H1 (cell line): Measurements from ENCODE around the gene GASK1B. TPM values are rescaled to one million over a fixed set of nuclear protein-coding genes. Genes with fewer than 3 reads are reported as not detected.

Experiments used
- CHD7 ChIP-seq: fragments of 300-600 bp; sonication (generic); IDR thresholded peaks from 2 replicates; pipeline ENCODE4 v1.7.1; 2012; ENCODE audit warnings: low read length, moderate library complexity, mild to moderate bottlenecking, inconsistent platforms; ENCODE audit not compliant: insufficient replicate concordance
- EZH2 ChIP-seq: fragments of 200-600 bp; sonication (generic); IDR thresholded peaks from 2 replicates; pipeline ENCODE4 v1.7.1; 2012; ENCODE audit warnings: low read depth, mild to moderate bottlenecking, moderate library complexity, low read length, inconsistent platforms; ENCODE audit not compliant: severe bottlenecking
- GTF2F1 ChIP-seq: IDR thresholded peaks from 2 replicates; pipeline ENCODE4 v1.6.1; 2012; ENCODE audit warnings: low read depth, low read length, improper control_type of control experiment, borderline replicate concordance
- NRF1 ChIP-seq: IDR thresholded peaks from 2 replicates; pipeline ENCODE4 v1.6.1; 2011; ENCODE audit warnings: mild to moderate bottlenecking, low read depth, low read length, improper control_type of control experiment
- SIN3A ChIP-seq, 2 experiments: IDR thresholded peaks in 1 of 2; conservative IDR thresholded peaks in 1 of 2; 2 replicates each; pipeline ENCODE4 v1.6.1; 2011 to 2012; ENCODE audit warnings: low read length in 2 of 2, improper control_type of control experiment in 1 of 2, low read depth in 1 of 2, mild to moderate bottlenecking in 1 of 2
- TAF7 ChIP-seq: optimal IDR thresholded peaks from 2 replicates; pipeline ENCODE3; 2011; ENCODE audit warnings: low read depth, mild to moderate bottlenecking, inconsistent platforms, low read length, moderate library complexity, borderline replicate concordance
- polyA plus RNA-seq, 7 experiments: library from polyadenylated mRNA; depleted of rRNA in 3 of 7; stranded (reverse) in 5 of 7; unstranded in 2 of 7; fragments of >200 nt in 5 of 7; fragments of 200-250 nt in 2 of 7; gene quantifications; 1 replicate in 5 of 7; 2 replicates in 1 of 7; 4 replicates in 1 of 7; pipeline versions ENCODE4 v1.2.1 to v1.2.3, GENCODE V29; 2011 to 2013; ENCODE audit warnings: missing spikeins in 2 of 7, mixed read lengths in 2 of 7
- total RNA-seq: library from RNA; stranded (reverse); fragmentation: NEBNext Ultra II Directional; extraction: Animal tissue kit (Norgen Biotek cat#: 25700); gene quantifications from 2 replicates; pipeline ENCODE4 v1.2.1, GENCODE V29; 2021

Gene GASK1B
- total and polyA plus RNA-seq, 2 of the 8 experiments (the other 6 are each of a cell fraction or from before 2014, with no cell fraction given) = not detected

- TF ChIP-seq CHD7 (no peak), SIN3A (conservative IDR thresholded peaks at IDR 0.05 in 1 of 2, IDR thresholded peaks at IDR 0.05 in 1 of 2; ENCODE audit: low read depth in 1 of 2, low read length in 2 of 2) (no peak), EZH2 (no peak), GTF2F1 (no peak), TAF7 (no peak), NRF1 (no peak)
- TF ChIP-seq, all 59 proteins: peak for 0
These were observed 17.9 kb upstream of the GASK1B start (continued) for GRCh38 chr4:158190718-158191117.
